Measurements from ENCODE around the gene KRT80. TPM values are rescaled to one million over a fixed set of nuclear protein-coding genes. Genes with fewer than 3 reads are reported as not detected.

KRT80 gene
- total RNA-seq: 0.24 and 1.1 TPM in 2 replicates

DNA sequence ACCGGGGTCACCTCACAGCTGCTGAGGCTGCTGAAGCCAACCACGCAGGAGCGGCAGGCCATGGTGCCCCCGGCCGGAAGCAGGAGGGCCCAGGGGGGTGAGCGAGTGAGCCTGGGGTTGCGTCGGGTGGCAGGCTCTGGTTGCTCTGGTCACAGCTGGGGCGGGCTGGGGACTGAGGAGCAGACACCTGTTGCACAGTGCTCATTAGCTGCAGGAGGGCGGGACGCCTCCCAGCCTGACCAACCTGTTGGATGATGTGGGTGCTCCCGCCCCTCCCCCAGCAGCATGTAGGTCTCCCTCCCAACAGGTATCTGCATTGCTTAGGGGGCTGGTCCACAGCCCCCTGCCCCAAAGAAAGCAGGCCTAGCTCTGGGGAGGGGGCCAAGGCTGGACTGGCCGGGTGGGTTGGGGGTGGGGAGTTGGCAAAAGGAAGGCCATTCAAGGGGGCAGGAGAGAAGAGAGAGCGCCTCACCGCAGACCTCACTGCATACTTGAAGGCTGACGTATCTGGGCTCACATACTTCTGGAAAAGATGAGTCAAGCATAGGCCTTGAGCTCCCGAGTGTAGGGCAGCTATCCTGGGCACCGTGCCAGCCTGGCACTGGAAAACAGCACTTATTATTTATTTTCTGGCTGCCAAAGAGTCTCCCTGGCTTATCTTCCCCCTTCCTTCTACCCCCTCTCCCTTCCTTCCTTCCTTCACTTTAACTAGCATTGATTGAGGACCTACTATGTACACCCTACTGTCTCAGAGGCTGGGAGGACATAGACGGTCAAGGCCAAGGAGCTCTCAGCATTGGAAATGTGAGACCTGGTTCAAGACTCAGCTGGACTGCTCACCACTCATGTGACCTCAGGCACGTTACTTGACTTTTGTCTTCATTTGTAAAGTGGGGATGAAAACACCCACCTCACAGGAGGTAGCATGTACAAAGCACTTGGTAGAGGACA, at the start of gene KRT80:
Gene KRT80 (minus strand): TSS at position 174 of the 951 bp plus-strand sequence. CDS start 112 bp downstream, at position 62.

GRCh38 chr12:52232674-52233461, 41.1 kb upstream of the KRT80 start, which contains the start of gene KRT7:
TSS of gene KRT7 (plus strand) at chr12:52233243. CDS start at chr12:52233297, 54 bp downstream.

Other genes with a start within 250 kb of the KRT80 start
- 10.7 and 13.1 TPM in 2 replicates for gene ACVR1B, start 240.3 kb downstream of the KRT80 start, total RNA-seq
- 12.5 and 15.1 TPM in 2 replicates for gene TAMALIN, start 185.1 kb downstream of the KRT80 start, total RNA-seq
- 4.2 and 6.2 TPM in 2 replicates for gene NR4A1, start 140.6 kb downstream of the KRT80 start, total RNA-seq
- 49.3 and 54.2 TPM in 2 replicates for gene ATG101, start 122.0 kb downstream of the KRT80 start, total RNA-seq
- 0.16 and 0.24 TPM in 2 replicates for gene SMIM41, start 112.3 kb downstream of the KRT80 start, total RNA-seq
- gene KRT7, start 41.2 kb upstream of the KRT80 start, total RNA-seq: 17.0 and 21.6 TPM in 2 replicates
- gene KRT86, start 82.6 kb upstream of the KRT80 start, total RNA-seq: under 0.01 TPM in 1 of 2 replicates, not detected in the other
- gene KRT81, start 99.5 kb upstream of the KRT80 start, total RNA-seq: 0.12 TPM in 1 of 2 replicates, not detected in the other
- not detected in 2 replicates for gene KRT83, start 129.4 kb upstream of the KRT80 start, total RNA-seq
- not detected in 2 replicates for gene KRT85, start 175.5 kb upstream of the KRT80 start, total RNA-seq
- not detected in 2 replicates for gene KRT84, start 193.6 kb upstream of the KRT80 start, total RNA-seq
- gene KRT82, start 214.3 kb upstream of the KRT80 start, total RNA-seq: not detected in 2 replicates
- gene KRT75, start 242.4 kb upstream of the KRT80 start, total RNA-seq: not detected in 2 replicates